B cell (primary cell): ENCODE results near the gene KIAA1328.

Source experiments
- CTCF ChIP-seq: fragments of 200-600 bp; IDR thresholded peaks from one replicate; pipeline ENCODE4 v1.8.0; 2022; ENCODE audit warnings: antibody characterized with exemption, mild to moderate bottlenecking
- EZH2 ChIP-seq: IDR thresholded peaks from 2 replicates; pipeline ENCODE4 v1.6.1; 2012; ENCODE audit warnings: borderline replicate concordance, low read depth, mild to moderate bottlenecking, moderate library complexity, low read length; ENCODE audit not compliant: insufficient read depth, poor library complexity, severe bottlenecking

GRCh38 chr18:36829362-36830157, 633 bp downstream of the KIAA1328 start:
- TF ChIP-seq CTCF, result no peak
- TF ChIP-seq EZH2, result no peak
